Glomerular visceral epithelial cell (primary cell): ENCODE results near the gene SARS1.
"Not testable (repeated sequence)": the region's sequence is repeated elsewhere in the genome, so short reads cannot be mapped to it uniquely, and the experiment has no call there.

Source experiments
- DNase-seq: peaks from one replicate; pipeline ENCODE4 v3.0.0-alpha.2; 2016; ENCODE audit errors: extremely low spot score

Gene SARS1

GRCh38 chr1:109274533-109275476 is 61.1 kb downstream of the SARS1 start:
- DNase-seq = peak; percentile 63

GRCh38 chr1:109275706-109276345 is 62.1 kb downstream of the SARS1 start:
- peak; percentile 30 for DNase-seq

- DNase-seq = peak; percentile 76
Measured at GRCh38 chr1:109277434-109278204, 63.9 kb downstream of the SARS1 start.

GRCh38 chr1:109279615-109280278 is 66.0 kb downstream of the SARS1 start:
- peak; percentile 60 for DNase-seq

GRCh38 chr1:109280862-109281261 is 67.1 kb downstream of the SARS1 start:
- no peak for DNase-seq

GRCh38 chr1:109281680-109282496 is 68.2 kb downstream of the SARS1 start:
- no peak for DNase-seq

- no peak for DNase-seq
Measured at GRCh38 chr1:109282497-109282951, 68.8 kb downstream of the SARS1 start.

GRCh38 chr1:109282952-109283747 is 69.4 kb downstream of the SARS1 start, which contains the start of gene PSRC1:
Gene PSRC1 (minus strand): TSS chr1:109283145.
- peak; percentile 95 for DNase-seq

- no peak for DNase-seq
Measured at GRCh38 chr1:109283748-109284600, 70.3 kb downstream of the SARS1 start.

- DNase-seq = not testable (repeated sequence)
Measured at GRCh38 chr1:109286762-109287161, 73.0 kb downstream of the SARS1 start.
